HG02938 (cell line): Measurements from ENCODE around the gene DYRK4.
A peak's percentile ranks its signal among the peaks of the same experiment; 100 is the strongest.
"Not testable (repeated sequence)": the region's sequence is repeated elsewhere in the genome, so short reads cannot be mapped to it uniquely, and the experiment has no call there.

Source experiments
- ATAC-seq: cut with Tn5 transposase; IDR thresholded peaks from one replicate; pipeline ENCODE4 v1.9.1; 2021; ENCODE audit warnings: mild to moderate bottlenecking, moderate library complexity; ENCODE audit not compliant: unreplicated experiment

The DYRK4 gene, protein sequence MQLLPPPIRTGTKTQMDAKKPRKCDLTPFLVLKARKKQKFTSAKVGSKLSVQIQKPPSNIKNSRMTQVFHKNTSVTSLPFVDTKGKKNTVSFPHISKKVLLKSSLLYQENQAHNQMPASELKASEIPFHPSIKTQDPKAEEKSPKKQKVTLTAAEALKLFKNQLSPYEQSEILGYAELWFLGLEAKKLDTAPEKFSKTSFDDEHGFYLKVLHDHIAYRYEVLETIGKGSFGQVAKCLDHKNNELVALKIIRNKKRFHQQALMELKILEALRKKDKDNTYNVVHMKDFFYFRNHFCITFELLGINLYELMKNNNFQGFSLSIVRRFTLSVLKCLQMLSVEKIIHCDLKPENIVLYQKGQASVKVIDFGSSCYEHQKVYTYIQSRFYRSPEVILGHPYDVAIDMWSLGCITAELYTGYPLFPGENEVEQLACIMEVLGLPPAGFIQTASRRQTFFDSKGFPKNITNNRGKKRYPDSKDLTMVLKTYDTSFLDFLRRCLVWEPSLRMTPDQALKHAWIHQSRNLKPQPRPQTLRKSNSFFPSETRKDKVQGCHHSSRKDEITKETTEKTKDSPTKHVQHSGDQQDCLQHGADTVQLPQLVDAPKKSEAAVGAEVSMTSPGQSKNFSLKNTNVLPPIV

DNA sequence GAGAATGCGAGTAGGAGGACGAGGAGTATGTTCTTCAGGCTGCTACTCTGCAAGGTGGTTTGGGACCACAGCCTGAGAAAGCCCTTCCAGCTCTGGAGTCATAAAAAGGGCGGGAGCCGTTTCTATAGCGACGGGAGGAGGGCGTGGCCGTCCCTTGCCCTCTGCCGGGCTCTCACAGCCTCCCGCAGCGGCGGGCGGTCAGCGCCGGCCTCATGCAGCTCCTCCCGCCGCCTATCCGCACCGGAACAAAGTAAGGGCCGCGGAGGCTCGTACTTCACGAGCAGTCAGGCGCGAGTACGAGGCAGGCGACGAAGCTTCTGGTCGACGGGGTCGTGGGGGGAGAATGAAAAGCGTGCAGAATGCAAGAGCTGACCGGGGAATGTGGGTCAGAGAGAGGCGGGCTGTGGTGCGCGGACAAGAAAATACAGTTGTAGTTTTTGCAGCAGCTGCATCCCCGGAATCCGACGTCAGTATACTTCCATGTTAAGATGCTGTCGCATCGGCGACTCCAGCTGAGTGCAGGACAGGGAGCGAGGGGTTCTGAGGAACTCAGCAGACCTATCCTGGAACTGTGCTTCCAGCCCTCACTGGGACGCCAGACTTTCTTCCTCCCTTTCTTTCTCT lies at the start of gene DYRK4:
TSS of gene DYRK4 (plus strand) at position 175 of the 624 bp plus-strand sequence. CDS start at position 213, 38 bp downstream.
- no peak for ATAC-seq

DNA sequence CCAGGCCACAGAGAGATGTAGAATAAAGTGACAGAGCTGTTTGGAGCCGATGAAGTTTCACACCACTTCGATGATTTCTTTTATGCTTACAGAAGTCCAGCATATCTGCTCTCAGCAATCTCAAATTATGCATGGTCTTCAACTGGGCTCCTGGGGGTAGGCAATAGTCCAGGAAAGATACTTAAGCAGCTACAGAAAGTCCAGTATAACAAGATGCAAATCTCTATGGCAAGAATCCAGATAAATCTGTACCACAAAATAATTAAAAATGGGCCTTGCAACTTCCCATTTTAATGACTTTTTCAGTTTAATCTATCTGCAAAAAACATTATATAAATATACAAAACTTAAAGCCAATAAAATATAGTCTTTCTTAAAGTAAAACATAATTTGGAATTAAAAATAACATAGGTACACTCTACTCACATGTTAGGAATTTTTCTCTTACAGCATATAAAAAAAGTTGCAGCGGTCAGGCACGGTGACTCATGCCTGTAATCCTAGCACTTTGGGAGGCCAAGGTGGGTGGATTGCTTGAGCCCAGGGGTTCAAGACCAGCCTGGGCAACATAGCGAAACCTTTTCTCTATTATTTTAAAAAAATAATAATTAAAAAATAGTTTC lies 43.8 kb upstream of the DYRK4 start:
- ATAC-seq = no peak

DNA sequence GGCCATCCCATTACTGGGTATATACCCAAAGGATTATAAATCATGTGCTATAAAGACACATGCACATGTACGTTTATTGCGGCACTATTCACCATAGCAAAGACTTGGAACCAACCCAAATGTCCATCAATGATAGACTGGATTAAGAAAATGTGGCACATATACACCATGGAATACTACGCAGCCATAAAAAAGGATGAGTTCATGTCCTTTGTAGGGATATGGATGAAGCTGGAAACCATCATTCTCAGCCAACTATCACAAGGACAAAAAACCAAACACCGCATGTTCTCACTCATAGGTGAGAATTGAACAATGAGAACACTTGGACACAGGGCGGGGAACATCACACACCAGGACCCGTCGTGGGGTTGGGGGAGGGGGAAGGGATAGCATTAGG lies 38.6 kb upstream of the DYRK4 start:
- not testable (repeated sequence) for ATAC-seq

DNA sequence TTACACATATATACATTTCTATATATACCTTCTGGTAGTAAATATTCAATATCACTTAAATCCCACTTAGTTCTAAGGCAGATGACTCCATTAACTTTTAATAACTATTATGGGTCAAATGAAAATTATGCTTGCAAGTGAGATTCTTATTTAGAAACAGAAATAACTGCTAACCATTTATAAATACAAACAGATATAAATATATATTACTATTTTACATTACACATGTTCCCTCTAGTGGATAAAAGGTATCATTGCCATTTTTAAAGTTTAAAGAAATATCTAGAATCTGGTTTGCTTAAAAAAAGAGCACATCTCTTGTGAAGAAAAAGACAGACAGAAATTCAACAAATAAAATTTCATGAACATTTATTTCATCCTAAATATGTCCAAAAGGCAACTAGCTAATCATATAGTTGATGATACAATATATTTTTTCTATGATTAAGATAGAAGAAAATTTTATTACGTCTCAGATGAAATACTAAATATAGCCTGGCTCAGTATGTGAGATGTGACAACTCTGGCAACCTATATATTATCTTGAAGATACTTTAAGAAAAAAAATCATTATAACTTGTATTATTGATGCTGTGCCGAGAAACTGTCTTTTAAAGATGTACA lies 35.0 kb upstream of the DYRK4 start:
- no peak for ATAC-seq

DNA sequence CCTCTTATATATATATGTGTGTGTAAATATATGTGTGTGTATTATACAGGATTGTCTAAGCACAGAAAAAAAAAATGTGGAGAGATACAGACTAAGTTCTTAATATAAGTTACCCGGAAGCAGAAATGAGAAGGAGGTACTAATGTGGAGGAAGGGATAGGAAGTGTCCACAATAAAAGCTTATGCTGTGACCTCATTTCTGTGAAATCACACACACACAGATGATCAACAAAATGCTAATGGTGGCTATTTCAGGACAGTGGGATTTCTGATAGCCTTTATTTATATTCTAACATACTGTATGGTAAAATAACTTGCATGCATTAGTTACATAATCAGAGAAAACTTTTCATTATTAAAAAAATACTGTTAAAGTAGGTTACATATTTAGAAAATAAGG lies 31.8 kb upstream of the DYRK4 start:
- ATAC-seq = no peak

DNA sequence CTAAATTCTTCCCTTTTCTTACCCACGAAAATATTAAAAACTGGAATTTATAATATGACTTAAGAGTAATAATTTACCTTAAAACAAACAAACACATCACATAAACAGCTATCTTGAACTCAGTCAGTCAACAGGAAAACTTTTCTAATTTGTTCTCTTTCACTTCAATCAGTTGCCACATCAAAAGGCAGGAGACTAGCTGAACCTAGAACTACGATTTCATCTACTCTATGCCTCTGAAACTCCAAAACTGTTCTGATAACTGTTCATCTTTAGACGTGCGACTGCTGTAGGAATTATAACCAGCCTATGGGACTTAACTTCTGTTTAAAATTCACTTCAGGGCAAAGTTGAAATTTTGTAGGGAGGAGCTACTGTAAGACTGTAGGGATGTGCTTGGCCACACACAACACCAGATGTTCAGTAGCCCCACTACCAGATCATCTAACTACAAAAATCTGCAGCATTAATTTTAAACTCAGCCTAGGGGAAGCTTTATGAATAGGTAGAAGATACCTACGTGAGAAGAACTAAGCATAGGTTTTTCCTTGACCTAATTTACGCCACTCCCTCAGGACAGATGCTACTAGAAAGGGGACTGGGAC lies 30.9 kb upstream of the DYRK4 start:
- ATAC-seq = no peak

DNA sequence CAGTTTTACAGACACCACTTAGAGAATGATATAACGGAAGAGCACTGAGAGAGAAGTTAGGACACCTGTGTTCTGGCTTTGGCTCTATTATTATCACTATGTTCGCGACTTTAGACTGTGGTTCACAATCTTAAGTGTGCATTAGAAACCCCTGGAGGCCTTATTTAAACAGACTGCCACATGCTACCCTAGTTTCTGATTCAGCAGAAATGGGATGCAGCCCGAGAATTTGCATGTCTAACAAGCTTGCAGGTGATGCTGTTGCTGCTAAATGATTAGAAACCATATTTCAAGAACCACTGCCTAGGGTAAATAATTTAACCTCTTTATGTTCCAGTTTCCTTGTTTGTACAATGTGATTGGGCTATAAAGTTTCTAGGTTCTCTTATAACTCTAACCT lies 26.9 kb upstream of the DYRK4 start:
- ATAC-seq = no peak

DNA sequence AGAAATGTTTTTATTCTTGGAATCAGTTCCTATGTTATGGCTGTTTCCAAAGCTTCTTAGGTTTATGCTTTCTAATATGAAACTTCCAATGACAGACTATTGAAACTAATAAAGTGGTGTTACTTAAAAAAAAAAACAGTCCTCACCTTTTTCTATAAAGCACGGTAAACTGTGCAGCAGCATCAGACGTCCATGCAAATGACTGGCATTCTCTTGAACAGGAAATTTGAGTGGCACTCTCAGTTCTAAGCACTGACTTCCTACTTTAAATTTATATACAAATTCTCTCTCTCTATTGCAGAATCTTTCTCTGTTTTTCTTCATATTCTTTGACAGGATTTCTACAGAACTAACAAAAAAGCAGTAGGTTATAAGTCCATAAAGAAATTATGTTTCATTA lies 26.1 kb upstream of the DYRK4 start:
- ATAC-seq = no peak

DNA sequence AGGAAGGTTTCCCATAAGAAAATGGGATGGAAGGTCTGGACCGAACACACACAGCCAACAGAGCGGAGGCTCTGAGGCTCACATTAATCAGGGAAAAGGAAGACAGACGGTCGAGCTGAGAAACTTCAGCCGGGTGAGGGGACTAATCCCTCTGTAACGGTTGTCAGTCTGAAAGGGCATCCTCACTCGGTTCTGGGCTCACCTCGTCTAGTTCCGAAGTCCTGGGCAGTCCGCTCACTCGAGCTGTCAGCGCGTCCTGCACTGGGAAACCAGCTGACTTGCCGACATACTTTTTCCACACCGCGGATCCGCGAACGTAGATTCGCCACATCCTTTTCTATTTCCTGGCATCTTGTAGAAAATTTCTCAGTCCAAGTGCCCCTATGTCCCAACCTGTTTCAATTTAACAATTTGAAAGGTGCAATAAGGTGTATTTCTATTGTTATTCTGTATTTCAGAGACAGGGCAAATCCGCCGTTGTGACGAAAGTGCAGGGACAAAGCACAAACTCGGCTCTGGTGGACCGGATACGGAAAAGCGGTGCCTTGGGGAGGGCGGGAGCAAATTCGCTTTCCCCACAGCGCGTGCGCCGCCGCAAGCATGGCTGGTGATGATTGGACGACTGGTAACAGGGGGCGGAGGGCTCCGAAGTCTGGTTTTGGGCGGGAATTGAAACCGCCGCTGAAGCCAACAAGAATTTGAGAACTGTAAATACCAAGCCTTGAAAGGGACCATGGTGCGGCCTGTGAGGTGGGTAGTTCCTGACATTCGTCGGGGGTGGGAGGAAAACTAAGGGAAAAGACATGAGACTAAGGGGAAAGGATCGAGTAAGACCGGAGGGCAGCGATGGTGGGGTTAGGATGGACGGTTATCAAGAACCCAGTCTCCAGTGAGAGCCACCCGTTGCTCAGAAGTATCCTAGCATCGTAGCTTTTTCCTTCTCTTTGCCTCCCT lies 23.5 kb upstream of the DYRK4 start, which contains the start of gene RAD51AP1:
TSS of gene RAD51AP1 (plus strand) at position 684 of the 954 bp plus-strand sequence. CDS start at position 734, 50 bp downstream.
- ATAC-seq = peak; percentile 82

DNA sequence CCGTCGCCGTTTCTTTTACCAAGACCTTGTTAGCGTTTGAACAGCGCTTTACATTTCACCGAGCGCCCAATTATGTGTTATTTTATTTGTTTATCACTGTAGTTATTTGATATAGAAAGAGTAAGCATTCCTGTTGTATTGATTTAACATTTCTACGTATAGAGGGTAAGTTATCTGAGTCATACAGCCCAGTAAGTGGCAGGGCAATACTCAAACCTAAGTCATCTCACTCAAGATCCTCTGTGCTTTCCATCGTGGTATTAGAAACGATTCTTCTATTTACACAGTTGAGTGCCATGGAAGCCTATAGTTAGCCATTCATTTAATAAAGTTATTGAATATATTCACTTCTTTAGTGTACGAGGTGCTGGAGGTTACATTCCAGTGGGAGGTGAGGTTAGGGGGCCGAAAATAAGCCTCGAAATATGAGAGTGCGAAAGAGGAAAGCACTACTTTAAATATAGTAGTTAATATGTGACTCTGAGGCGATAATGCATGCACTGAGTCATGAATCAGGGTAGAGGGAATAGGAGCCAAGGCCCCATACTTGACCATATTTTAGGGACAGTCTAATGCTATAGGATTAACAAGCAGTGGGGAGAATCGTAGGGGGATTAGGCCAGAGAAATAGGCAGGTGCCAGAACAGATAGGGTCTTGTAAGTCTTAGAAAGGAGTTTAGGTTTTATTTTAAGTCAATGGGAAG lies 22.7 kb upstream of the DYRK4 start:
- ATAC-seq = no peak

DNA sequence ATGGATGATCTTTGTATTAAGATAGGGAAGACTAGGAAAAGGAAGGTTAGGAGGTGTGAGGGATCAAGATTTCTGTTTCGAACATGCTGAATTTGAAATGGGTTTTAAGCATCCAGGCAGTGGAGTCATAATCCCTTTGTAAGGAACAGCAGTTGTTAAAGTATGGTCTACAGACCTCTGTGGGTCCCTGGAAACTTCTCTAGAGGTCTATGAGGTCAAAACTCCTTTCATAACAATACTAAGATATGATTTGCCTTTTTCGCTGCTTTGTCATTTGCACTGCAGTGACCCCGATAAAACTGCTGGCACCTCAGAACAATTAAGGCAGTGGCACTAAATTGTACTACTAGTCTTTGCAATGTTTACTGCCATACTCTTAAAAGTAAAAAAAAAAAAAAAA lies 21.8 kb upstream of the DYRK4 start:
- no peak for ATAC-seq

DNA sequence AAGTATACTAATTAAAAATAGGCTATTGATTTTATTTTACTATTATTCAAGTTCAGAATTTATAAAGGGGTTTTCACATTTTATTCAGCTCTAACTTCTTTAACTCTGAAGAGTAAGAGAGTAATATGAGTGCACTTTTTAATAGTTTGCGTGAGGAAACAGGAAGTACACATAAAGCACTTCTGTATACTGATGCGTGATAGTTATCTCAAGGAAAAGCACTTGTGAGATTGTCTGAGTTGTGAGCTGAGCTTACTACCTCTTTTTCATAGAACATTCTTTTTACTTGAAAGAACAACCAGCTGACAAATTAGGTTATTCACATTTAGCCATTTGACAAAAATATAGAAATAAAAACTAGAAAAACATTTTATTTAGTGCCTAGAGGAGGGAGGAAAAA lies 21.4 kb upstream of the DYRK4 start:
- no peak for ATAC-seq

DNA sequence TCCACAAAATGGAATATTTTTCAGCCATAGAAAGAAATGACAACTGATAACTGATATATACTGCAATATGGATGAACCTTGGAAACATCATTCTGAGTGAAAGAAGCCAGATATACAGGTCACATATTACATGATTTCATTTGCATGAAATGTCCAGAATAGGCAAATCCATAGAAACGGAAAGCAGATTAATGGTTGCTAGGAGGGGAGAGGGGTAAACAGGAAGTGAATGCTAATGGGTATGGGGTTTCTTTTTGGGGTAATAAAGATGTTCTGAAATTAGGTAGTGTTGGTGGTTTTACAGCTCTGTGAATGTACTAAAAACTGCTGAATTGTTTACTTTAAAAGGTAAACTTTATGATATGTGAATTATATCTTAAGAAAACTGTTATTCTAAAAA lies 16.8 kb upstream of the DYRK4 start:
- no peak for ATAC-seq

DNA sequence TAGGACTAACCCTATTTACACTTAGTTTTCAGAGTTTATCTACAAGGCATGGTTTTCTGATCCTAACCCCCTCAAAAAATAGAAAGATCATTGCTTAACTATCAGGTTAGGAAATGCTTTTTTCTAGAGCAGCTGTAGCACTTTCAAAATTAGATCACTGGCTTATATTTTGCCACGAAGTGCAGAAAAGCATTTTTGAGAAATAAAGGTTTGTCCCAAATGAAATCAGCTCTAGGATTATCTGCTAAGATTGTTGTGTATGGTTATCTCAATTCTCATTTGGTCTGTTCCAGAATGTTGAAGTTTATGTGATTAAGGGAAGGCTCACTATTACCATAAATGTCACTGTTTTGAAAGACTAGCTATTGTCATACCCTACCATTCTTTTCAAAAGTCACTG lies 9.8 kb upstream of the DYRK4 start:
- no peak for ATAC-seq

DNA sequence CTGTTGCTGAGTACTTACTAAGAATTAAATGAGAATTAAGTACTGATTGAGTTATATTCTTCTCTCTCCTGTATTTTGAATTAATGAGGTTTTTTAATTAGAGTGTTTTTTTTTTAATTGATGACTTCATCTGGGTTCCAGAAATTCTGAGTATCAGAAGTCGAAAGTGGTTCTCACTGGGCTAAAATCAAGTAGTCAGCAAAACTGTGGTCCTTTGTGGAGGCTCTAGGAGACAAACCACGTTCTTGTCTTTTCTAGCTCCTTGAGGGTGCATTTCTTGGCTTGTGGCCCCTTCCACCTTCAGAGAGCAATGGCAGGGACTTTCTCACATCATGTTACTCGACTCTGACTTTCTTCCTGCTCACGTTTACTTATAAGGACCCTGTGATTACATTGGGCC lies 8.1 kb upstream of the DYRK4 start:
- ATAC-seq = no peak

DNA sequence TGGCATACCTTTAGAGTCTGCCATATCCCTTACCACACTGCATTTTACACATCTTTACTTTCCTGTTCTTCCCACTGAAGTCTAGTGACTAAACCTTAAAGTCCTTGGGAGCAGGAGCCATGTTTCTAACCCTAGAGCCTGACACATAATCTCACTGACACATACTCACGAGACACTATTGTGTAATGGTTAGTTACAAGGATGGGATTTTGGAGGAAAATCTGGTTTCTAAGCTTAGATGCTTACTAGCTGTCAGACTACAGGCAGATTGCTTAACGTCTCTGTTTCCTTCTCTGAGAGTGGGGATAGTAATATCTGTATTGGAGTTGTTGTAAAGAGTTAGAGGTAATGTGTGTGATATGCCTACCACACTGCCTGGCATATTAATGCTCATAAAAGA lies 6.2 kb upstream of the DYRK4 start:
- ATAC-seq = no peak

DNA sequence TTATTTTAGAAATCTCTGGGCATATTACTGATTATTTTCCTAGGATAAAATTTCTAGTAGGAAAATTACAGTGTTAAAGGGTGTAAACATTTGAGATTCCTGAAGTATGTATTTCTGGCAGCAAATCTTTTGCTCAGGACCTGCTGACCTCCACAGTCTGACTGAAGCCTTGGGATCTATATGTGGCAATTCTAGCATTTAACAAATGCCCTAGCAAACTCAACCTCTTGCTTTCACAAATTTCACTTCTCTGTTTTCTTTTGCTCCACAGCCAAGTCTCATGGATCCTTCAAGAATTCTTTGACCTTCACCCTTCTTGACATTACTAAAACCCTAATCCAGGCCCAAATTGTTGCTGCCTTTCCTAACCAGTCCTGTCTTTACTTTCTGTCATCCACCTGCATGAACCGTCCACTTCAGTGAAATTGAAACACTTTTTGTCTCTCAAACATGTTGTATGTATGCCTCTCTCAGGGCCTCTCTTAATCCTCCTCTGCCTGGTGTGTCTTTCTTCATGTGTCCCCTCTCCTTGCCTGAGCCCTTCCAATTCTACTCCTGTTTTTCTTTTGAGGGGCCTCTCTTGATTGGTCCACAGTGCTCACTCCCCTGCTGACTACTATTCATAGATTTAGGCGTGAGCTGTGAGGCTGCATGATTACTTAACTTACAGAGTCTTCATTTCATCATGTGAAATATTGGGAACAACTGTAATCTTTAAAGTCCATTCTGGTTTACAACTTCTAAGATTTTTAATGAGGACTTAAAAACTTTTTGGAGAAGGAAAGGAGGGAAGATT lies 5.1 kb upstream of the DYRK4 start:
- ATAC-seq = no peak

DNA sequence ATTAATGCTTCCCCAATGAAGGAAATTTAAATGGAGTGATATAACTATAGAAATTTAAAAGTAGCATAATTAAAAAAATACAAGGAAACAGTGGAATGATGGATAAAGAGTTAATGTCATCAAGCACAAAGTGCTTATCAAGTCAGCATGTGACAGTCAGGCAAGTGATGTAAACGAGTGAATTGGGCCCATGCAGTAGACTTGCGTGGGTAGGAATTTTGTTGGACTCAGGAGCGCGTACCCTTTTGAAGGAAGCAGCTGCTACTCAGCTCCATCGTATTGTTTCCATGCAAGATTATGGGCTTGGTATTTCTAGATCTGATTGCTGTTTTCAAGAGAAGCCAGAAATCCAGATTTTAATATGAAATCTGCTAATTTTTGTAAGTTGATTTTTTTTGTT lies 4.4 kb upstream of the DYRK4 start:
- ATAC-seq = no peak
